Sigmoid colon (tissue), 4 donors: ENCODE measurements around the gene CDA.

Experiments used
- CTCF ChIP-seq, 4 experiments: fragments of 450-650 bp in 3 of 4; fragments of 200-600 bp in 1 of 4; IDR thresholded peaks; one replicate each; pipeline ENCODE4 v1.5.1; 2016 to 2019; ENCODE audit warnings: antibody characterized with exemption in 4 of 4, mild to moderate bottlenecking in 3 of 4, moderate library complexity in 2 of 4
- EP300 ChIP-seq, 4 donors: sonication (generic); formaldehyde crosslinking; IDR thresholded peaks; one replicate each; pipeline ENCODE4 v1.6.1; 2017; ENCODE audit warnings: antibody characterized with exemption in 4 of 4
- POLR2A ChIP-seq, 2 donors: fragments of 450-650 bp; IDR thresholded peaks; one replicate each; pipeline ENCODE4 v1.6.1; 2016; ENCODE audit warnings: antibody characterized with exemption in 2 of 2, mild to moderate bottlenecking in 2 of 2, moderate library complexity in 2 of 2
- POLR2AphosphoS5 ChIP-seq, 4 donors: sonication (generic); formaldehyde crosslinking; IDR thresholded peaks; one replicate each; pipeline ENCODE4 v1.6.1; 2017; ENCODE audit warnings: antibody characterized with exemption in 4 of 4

GRCh38 chr1:20660363-20660762 is 71.5 kb downstream of the CDA start:
- TF ChIP-seq CTCF (IDR thresholded peaks at IDR 0.05), result no peak
- TF ChIP-seq EP300 (IDR thresholded peaks at IDR 0.05), result no peak
- no peak for TF ChIP-seq POLR2A (IDR thresholded peaks at IDR 0.05)
- no peak for TF ChIP-seq POLR2AphosphoS5 (IDR thresholded peaks at IDR 0.05)
